GM21786 (cell line): ENCODE results near the gene ASCC3.

Experiments used
- ATAC-seq: cut with Tn5 transposase; IDR thresholded peaks from one replicate; pipeline ENCODE4 v1.9.1; 2021; ENCODE audit not compliant: unreplicated experiment

ASCC3 gene

GRCh38 chr6:100468016-100468622 is 413.0 kb downstream of the ASCC3 start:
- ATAC-seq = no peak

- no peak for ATAC-seq
Observed at GRCh38 chr6:100467129-100468015, 413.8 kb downstream of the ASCC3 start.

- ATAC-seq = no peak
Observed at GRCh38 chr6:100466410-100467128, 414.6 kb downstream of the ASCC3 start.

GRCh38 chr6:100465701-100466409 is 415.3 kb downstream of the ASCC3 start:
- no peak for ATAC-seq

GRCh38 chr6:100464903-100465700 is 416.0 kb downstream of the ASCC3 start, which contains the start of gene SIM1:
SIM1 (minus strand) TSS chr6:100464921; CDS start chr6:100463468, 1,453 bp downstream.
- peak; percentile 33 for ATAC-seq

GRCh38 chr6:100464162-100464851 is 416.8 kb downstream of the ASCC3 start:
- ATAC-seq = no peak

- ATAC-seq = no peak
Observed at GRCh38 chr6:100463630-100464161, 417.4 kb downstream of the ASCC3 start.

GRCh38 chr6:100462706-100463629 is 418.2 kb downstream of the ASCC3 start:
- no peak for ATAC-seq

GRCh38 chr6:100461917-100462705 is 419.0 kb downstream of the ASCC3 start:
- ATAC-seq = no peak

GRCh38 chr6:100461278-100461916 is 419.7 kb downstream of the ASCC3 start:
- ATAC-seq = no peak

GRCh38 chr6:100460650-100461204 is 420.4 kb downstream of the ASCC3 start:
- no peak for ATAC-seq

GRCh38 chr6:100459592-100460184 is 421.4 kb downstream of the ASCC3 start:
- no peak for ATAC-seq

- ATAC-seq = no peak
Observed at GRCh38 chr6:100458841-100459591, 422.1 kb downstream of the ASCC3 start.
